ENCODE data around the gene TRIM47. TPM values are rescaled to one million over a fixed set of nuclear protein-coding genes. Genes with fewer than 3 reads are reported as not detected.
A peak's percentile ranks its signal among the peaks of the same experiment; 100 is the strongest.

Gene TRIM47
- total RNA-seq, 2 experiments from 2014 or later = 8.1 to 9.6 TPM

DNA sequence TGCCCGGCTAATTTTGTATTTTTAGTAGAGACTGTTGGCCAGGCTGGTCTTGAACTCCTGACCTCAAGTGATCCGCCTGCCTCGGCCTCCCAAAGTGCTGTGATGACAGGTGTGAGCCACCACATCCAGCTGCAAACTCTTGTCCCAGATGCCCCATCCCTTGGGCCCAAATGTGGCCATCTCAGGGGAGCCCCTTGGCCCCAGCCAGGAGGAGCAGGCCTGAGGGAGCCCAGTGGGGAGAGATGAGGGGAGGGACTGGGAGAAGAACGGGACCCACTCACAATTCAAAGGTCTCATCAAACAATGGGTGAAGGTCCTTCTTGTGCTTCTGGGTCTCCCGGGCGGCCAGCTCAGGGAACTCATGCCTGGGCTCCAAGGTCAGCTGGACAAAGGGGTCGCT lies 48.6 kb downstream of the TRIM47 start:
- no peaks in the 10 kb centered on the region for H3K27me3 Mint-ChIP-seq (ENCODE audit: low read depth)
- intact Hi-C loops (cut with micrococcal nuclease) = loop anchor here (5.0 kb wide), 1 partner anchor 148 kb away; the partner anchor contains the start of genes ACOX1 and TEN1
- H3K4me1 Mint-ChIP-seq (ENCODE audit: low read depth) = peaks cover 37% of the 10 kb centered on the region
- no peak overlapping the region for H3K27ac Mint-ChIP-seq
- H3K9me3 Mint-ChIP-seq = no peaks in the 10 kb centered on the region
- no peak for DNase-seq
- CTCF ChIA-PET = interaction anchor here (0.9 to 3.1 kb wide), 16 partner anchors 8 to 76 kb away, joined by 3 to 23 read pairs (median 6); partner anchors contain the start of gene GALK1
- peaks cover 16% of the 10 kb centered on the region for H3K36me3 Mint-ChIP-seq (ENCODE audit: low read depth)
- no peak overlapping the region for H3K4me3 Mint-ChIP-seq

DNA sequence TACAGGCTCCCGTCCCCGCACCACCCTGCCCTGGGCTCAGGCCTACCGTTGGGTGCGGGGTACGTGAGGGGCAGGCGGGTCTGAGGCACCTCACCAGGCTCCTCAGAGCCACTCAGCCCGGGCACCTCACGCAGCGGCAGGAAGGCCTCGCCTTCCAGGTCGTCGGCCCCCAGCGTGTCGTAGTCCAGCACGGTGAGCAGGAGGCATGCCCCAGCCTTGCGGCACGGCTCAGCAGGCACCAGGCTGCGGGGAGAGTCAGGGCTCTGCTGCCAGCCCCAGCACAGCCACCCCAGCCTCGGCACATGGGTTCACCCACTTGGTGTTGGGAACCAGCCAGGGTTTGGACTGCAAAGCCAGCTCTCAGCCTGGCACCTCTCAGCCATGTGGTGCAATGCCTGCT lies 49.6 kb downstream of the TRIM47 start:
- Mint-ChIP-seq H3K4me1 (ENCODE audit: low read depth) (peaks cover 28% of the 10 kb centered on the region), H3K27me3 (ENCODE audit: low read depth) (no peaks in the 10 kb centered on the region), H3K36me3 (ENCODE audit: low read depth) (peaks cover 13% of the 10 kb centered on the region), H3K27ac (no peak overlapping the region), H3K4me3 (no peak overlapping the region), H3K9me3 (no peaks in the 10 kb centered on the region)
- DNase-seq = no peak
- intact Hi-C loops (cut with micrococcal nuclease) = no loop called here
- CTCF ChIA-PET = interaction anchor here (0.6 to 3.1 kb wide), 9 partner anchors 12 to 172 kb away, joined by 3 to 23 read pairs (median 5); partner anchors contain the start of genes CDK3, GALK1 and WBP2

DNA sequence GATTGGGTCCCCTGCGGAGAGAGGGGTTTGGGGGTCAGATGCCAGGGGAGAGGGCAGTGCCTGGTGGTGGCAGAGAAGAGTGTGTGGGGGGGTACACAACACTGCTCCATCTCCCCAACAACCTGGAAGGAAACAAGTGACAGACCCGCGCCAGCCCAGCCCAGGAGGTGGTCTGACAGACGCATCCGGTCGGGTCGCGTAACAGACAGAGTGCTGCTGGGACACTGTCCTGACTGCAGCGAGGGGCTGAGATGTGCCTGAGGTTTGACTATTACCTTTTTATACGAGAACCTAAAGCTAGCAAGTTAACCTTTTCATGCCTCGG lies 50.3 kb downstream of the TRIM47 start:
- CTCF ChIA-PET = interaction anchor here (0.7 to 3.1 kb wide), 10 partner anchors 8 to 173 kb away, joined by 3 to 23 read pairs (median 4); partner anchors contain the start of genes CDK3, GALK1 and WBP2
- intact Hi-C loops (cut with micrococcal nuclease) = no loop called here
- Mint-ChIP-seq H3K27me3 (ENCODE audit: low read depth) (no peaks in the 10 kb centered on the region), H3K36me3 (ENCODE audit: low read depth) (peaks cover 10% of the 10 kb centered on the region), H3K4me1 (ENCODE audit: low read depth) (peaks cover 21% of the 10 kb centered on the region), H3K4me3 (peak overlapping the region; percentile 29), H3K9me3 (no peaks in the 10 kb centered on the region), H3K27ac (peak overlapping the region; percentile 80)
- peak; percentile 35 for DNase-seq

DNA sequence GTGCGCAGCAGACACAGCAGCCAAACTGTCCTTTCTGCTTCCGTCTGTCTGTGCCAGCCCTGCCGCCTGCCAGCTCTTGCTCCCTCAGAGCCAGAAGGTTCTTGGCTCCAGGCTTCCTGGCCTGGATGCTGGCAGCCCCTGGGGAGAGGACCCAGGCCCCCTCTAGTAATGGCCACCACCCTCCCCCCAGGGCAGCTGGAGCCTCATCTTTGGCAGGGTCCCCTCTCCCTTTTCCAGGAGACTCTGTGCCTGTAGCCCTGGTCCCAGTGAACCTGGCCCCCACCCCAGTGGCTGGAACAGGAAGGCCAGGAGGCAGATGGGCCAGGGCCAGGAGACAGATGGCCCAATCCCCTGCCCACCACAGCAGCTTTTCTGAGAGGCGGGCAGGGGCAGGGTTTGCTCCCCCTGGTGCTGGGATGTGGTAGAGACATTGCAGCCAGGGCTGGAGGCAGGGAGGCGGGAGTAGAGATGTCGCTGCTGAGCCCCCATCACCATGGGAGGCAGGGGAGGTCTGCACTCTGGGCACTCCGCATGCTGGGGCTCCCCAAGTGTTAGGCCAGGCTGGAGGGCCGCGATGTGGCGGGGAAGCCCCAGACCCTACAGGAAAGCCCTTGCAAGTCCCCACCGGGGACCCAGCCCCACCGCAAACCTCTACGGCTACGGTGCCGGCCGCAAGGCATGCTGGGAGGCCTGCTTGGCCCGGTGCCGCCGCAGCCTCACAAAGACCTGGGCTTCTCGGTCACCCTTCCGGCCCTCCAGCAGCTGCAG lies 50.9 kb downstream of the TRIM47 start:
- intact Hi-C loops (cut with micrococcal nuclease) = loop anchor here (2.0 kb wide), 2 partner anchors 49 to 63 kb away; partner anchors contain the start of gene GALK1
- Mint-ChIP-seq H3K36me3 (ENCODE audit: low read depth) (peaks cover 10% of the 10 kb centered on the region), H3K27ac (peak overlapping the region; percentile 80), H3K4me1 (ENCODE audit: low read depth) (peaks cover 18% of the 10 kb centered on the region), H3K4me3 (peak overlapping the region; percentile 29), H3K9me3 (no peaks in the 10 kb centered on the region), H3K27me3 (ENCODE audit: low read depth) (no peaks in the 10 kb centered on the region)
- DNase-seq = peak; percentile 75
- CTCF ChIA-PET = interaction anchor here (0.6 to 2.9 kb wide), 24 partner anchors 9 to 173 kb away, joined by 3 to 16 read pairs (median 4); partner anchors contain the start of genes CDK3, GALK1 and WBP2

DNA sequence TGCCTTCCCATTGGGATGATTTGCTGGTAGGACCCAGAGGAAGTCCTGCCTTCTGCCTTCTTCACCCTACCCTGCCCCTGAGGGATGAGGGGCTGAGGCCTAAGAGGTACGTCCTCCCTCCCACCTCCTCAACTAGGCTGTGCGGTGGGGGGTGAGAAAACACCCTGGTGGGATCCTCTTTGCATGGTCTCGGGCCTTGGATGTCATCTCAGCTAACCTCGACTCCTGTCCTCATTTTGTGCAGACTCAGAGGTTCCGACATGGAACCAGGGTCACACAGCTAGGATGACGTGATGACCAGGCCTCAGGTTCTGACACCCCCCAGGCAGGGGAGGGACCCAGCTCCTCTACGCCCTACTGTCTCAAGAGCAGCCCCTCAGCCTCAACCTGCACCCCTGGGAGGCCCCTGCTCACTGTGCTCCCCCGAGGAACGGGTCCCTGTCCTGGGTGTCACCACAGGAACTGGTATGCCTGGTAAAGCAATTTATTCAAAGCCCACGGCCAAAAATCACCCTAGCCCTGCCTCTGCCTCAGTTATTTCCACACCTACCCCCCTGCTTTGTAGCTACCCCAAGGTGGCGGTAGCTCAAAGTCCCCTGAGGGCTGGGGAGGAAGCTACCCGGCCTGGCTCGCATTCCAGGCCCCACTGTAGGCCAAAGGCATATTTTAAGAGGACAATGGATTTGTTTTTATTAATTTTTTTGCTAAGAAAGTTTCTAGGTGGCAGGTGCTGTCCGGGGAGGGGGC lies 51.6 kb downstream of the TRIM47 start:
- Mint-ChIP-seq H3K4me1 (ENCODE audit: low read depth) (peaks cover 21% of the 10 kb centered on the region), H3K27ac (peak overlapping the region; percentile 69), H3K4me3 (no peak overlapping the region), H3K27me3 (ENCODE audit: low read depth) (no peaks in the 10 kb centered on the region), H3K9me3 (no peaks in the 10 kb centered on the region), H3K36me3 (ENCODE audit: low read depth) (peaks cover 6% of the 10 kb centered on the region)
- CTCF ChIA-PET = interaction anchor here (0.6 to 2.9 kb wide), 21 partner anchors 9 to 80 kb away, joined by 3 to 16 read pairs (median 4); partner anchors contain the start of genes GALK1 and WBP2
- DNase-seq = no peak
- intact Hi-C loops (cut with micrococcal nuclease) = loop anchor here (2.0 kb wide), 2 partner anchors 48 to 62 kb away; partner anchors contain the start of gene GALK1

DNA sequence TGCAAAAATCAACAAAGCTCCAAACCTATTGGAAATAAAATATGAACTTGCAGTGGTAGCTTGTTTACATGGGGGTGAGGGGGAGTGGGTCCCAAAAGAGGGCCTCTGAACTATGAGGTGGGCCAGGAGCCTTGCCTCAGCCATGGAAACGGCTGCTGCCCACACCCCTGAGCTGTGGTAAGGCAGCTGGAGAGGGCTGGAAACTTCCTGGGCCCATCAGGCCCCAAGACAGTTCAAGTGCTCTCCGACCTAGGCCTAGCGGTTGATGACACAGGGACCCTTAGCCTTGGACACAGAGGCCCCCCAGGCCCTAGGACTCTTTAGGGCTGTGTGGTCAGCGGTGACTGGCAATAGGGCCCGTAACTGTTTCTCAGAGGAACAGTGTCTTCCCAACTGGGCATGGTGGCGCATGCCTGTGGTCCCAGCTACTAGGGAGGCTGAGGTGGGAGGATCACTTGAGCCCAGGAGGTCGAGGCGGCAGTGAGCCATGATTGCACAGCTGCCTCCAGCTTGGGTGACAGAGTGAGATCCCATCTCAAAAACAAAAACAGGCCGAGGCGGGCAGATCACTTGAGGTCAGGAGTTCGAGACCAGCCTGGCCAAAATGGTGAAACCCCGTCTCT lies 52.5 kb downstream of the TRIM47 start:
- CTCF ChIA-PET = interaction anchor here (1.0 to 2.9 kb wide), 7 partner anchors 8 to 75 kb away, joined by 3 to 16 read pairs (median 6); no protein-coding TSS in a partner anchor
- Mint-ChIP-seq H3K9me3 (no peaks in the 10 kb centered on the region), H3K27ac (no peak overlapping the region), H3K27me3 (ENCODE audit: low read depth) (no peaks in the 10 kb centered on the region), H3K4me3 (no peak overlapping the region), H3K4me1 (ENCODE audit: low read depth) (peaks cover 30% of the 10 kb centered on the region), H3K36me3 (ENCODE audit: low read depth) (peaks cover 8% of the 10 kb centered on the region)
- no peak for DNase-seq
- intact Hi-C loops (cut with micrococcal nuclease) = loop anchor here (2.0 kb wide), 2 partner anchors 47 to 61 kb away; partner anchors contain the start of gene GALK1

DNA sequence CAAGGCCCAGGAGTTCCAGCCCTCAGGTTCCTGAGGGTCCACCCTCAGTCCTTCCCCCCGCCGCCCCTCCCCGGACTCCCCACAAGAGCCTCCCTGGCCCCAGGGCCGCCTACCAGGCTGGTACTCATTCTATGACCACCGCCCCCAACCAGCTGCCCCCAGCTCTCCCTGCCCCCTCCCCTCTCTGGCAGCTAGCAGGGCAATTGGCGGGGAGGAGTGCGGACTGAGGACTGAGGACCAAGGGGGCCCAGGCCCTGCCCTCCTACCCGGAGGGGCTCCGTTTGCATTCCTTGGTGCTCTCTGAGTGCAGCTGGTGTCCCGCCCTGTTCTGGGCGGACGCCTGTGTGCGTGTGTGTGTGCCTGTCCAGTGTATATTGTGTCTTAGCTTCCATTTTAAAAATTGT lies 53.2 kb downstream of the TRIM47 start:
- Mint-ChIP-seq H3K4me1 (ENCODE audit: low read depth) (peaks cover 31% of the 10 kb centered on the region), H3K27ac (no peak overlapping the region), H3K36me3 (ENCODE audit: low read depth) (peaks cover 8% of the 10 kb centered on the region), H3K9me3 (no peaks in the 10 kb centered on the region), H3K4me3 (no peak overlapping the region), H3K27me3 (ENCODE audit: low read depth) (no peaks in the 10 kb centered on the region)
- CTCF ChIA-PET = interaction anchor here (1.0 to 2.9 kb wide), 3 partner anchors 42 to 75 kb away, joined by 3 to 16 read pairs (median 8); no protein-coding TSS in a partner anchor
- intact Hi-C loops (cut with micrococcal nuclease) = no loop called here
- no peak for DNase-seq

DNA sequence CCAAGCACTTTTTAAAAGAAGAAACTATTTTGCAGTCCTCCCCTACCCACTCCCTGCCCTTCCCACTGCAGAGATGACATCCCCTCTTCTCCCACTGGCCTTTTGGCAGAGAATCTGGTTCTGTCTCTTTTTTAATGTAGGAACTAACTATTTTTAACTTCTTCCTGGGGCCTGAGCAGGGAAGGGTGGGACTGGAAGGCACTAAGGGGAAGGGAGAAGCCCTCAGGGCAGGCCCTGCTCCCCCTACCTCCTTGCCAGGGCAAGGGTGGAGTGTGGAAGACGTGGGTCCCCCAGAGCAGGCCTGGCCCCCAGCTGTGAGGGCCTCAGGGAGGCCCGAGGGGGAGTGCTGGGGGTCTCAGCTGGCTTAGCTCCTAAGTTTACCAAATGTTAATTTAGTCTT lies 53.7 kb downstream of the TRIM47 start:
- intact Hi-C loops (cut with micrococcal nuclease) = no loop called here
- Mint-ChIP-seq H3K36me3 (ENCODE audit: low read depth) (peaks cover 6% of the 10 kb centered on the region), H3K9me3 (no peaks in the 10 kb centered on the region), H3K27me3 (ENCODE audit: low read depth) (no peaks in the 10 kb centered on the region), H3K27ac (no peak overlapping the region), H3K4me1 (ENCODE audit: low read depth) (peaks cover 31% of the 10 kb centered on the region), H3K4me3 (no peak overlapping the region)
- DNase-seq = no peak
- CTCF ChIA-PET = interaction anchor here (1.0 to 2.9 kb wide), 3 partner anchors 41 to 74 kb away, joined by 3 to 16 read pairs (median 8); no protein-coding TSS in a partner anchor

Other genes starting within 250 kb of the TRIM47 start
- not detected for gene SMIM5, start 245.1 kb downstream of the TRIM47 start, total RNA-seq
- 10 to 100 TPM; 36.2 to 44.0 TPM for gene RECQL5, start 211.4 kb downstream of the TRIM47 start, total RNA-seq
- gene SAP30BP, start 211.2 kb downstream of the TRIM47 start, total RNA-seq = 10 to 100 TPM; 68.3 TPM
- 1 to 10 TPM in 1 of 2 experiments, under 1 TPM in 1; 0.83 to 1.0 TPM for gene ITGB4, start 157.1 kb downstream of the TRIM47 start, total RNA-seq
- gene GALK1, start 113.4 kb downstream of the TRIM47 start, total RNA-seq = 10 to 100 TPM; 48.7 to 50.2 TPM
- 10 to 100 TPM; 19.1 to 21.4 TPM for gene UNK, start 93.8 kb downstream of the TRIM47 start, total RNA-seq
- gene UNC13D, start 34.2 kb downstream of the TRIM47 start, total RNA-seq = 10 to 100 TPM; 98.5 to 99.1 TPM
- 10 to 100 TPM; 65.0 to 68.7 TPM for gene WBP2, start 23.2 kb downstream of the TRIM47 start, total RNA-seq
- gene TRIM65, start 18.4 kb upstream of the TRIM47 start, total RNA-seq = 10 to 100 TPM; 24.5 to 25.5 TPM
- gene MRPL38, start 26.3 kb upstream of the TRIM47 start, total RNA-seq = 100 to 1,000 TPM; 109 to 117 TPM
- 10 to 100 TPM; 20.7 to 21.0 TPM for gene FBF1, start 62.5 kb upstream of the TRIM47 start, total RNA-seq
- 10 to 100 TPM; 31.4 to 34.9 TPM for gene ACOX1, start 100.6 kb upstream of the TRIM47 start, total RNA-seq
- 10 to 100 TPM in 1 of 2 experiments, 1 to 10 TPM in 1; 9.7 to 12.2 TPM for gene TEN1, start 100.7 kb upstream of the TRIM47 start, total RNA-seq
- 1 to 10 TPM; 3.1 to 5.0 TPM for gene CDK3, start 122.3 kb upstream of the TRIM47 start, total RNA-seq
- under 1 TPM in 1 of 2 experiments, not detected in 1; 0.14 TPM for gene EVPL, start 148.7 kb upstream of the TRIM47 start, total RNA-seq
- gene SRP68, start 193.9 kb upstream of the TRIM47 start, total RNA-seq = 100 to 1,000 TPM; 127 to 131 TPM
- gene GALR2, start 196.2 kb upstream of the TRIM47 start, total RNA-seq = 1 to 10 TPM; 3.3 to 3.6 TPM
- 1 to 10 TPM; 6.4 to 6.5 TPM for gene ZACN, start 200.6 kb upstream of the TRIM47 start, total RNA-seq
- 10 to 100 TPM; 43.5 to 46.6 TPM for gene EXOC7, start 225.2 kb upstream of the TRIM47 start, total RNA-seq

Measured in activated naive CD4-positive, alpha-beta T cell treated with anti-CD3 and anti-CD28 coated beads for 36 hours (primary cell).